Erythroblast (primary cell): ENCODE results near the gene SRBD1.

Source experiments
- GATA1 ChIP-seq: IDR thresholded peaks from 2 replicates; pipeline ENCODE4 v1.6.1; 2011; ENCODE audit warnings: low read depth, mild to moderate bottlenecking, control low read depth, low read length, moderate library complexity
- POLR2A ChIP-seq: IDR thresholded peaks from 2 replicates; pipeline ENCODE4 v1.6.1; 2011; ENCODE audit warnings: mild to moderate bottlenecking, low read length

DNA sequence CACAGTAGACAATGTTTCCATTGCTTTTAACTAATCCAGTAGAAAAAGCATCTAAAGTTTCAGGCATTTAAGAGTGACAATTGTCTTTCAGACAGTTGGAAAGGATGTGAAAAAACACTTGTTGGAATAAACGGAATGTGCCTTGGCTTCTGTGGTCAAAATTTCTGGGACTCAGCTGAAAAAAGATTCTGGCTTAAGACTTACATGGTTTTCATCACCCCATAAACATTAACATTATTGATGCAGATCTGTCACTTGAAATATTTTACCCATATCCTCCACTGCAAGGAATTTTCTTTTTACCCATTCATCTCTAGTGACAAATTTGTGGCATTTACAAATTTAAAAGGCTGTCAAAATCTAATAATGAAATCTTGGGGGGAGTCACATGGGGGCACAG is 166.0 kb downstream of the SRBD1 start:
- TF ChIP-seq POLR2A (no peak), GATA1 (no peak)
